ENCODE measurements around the gene SAMD8.
A peak's percentile ranks its signal among the peaks of the same experiment; 100 is the strongest.

SAMD8 gene

GRCh38 chr10:75071756-75072155, 39.7 kb upstream of the SAMD8 start:
- Histone ChIP-seq H3K27me3 (replicated peaks; ENCODE audit: control insufficient read depth, insufficient read depth, low read length) (peaks cover 5% of the 10 kb centered on the region), H3K9ac (ENCODE audit: low read length) (no peak overlapping the region), H3K9me3 (ENCODE audit: control insufficient read depth, low read length) (no peaks in the 10 kb centered on the region), H3K4me3 (ENCODE audit: low read length) (no peak overlapping the region), H3K36me3 (ENCODE audit: control insufficient read depth, insufficient read depth, low read length, severe bottlenecking) (no peaks in the 10 kb centered on the region), H3K4me1 (ENCODE audit: control insufficient read depth, insufficient read depth, low read length) (no peaks in the 10 kb centered on the region)
- DNase-seq (ENCODE audit: low read depth), result no peak

DNA sequence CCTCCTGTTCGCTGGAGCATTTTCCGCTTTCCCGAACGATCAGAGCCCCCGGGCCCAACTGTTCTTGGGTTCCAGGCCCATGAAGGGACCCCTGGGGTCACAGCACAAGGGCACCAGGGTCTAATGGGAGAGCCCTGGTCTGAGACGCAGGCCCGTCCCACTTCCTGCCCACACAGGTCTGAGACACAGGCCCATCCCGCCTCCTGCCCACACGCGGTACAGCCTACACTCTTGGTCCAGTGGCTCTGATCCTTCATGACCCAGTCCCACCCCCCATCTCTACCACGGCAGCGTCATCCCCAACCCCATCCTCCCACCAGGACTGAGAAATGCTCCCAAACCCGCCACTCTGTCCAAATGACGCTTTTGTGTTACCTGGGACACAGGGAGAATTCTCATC, 38.7 kb upstream of the SAMD8 start:
- Histone ChIP-seq H3K36me3 (ENCODE audit: control insufficient read depth, insufficient read depth, low read length, severe bottlenecking) (no peaks in the 10 kb centered on the region), H3K9me3 (ENCODE audit: control insufficient read depth, low read length) (no peaks in the 10 kb centered on the region), H3K4me3 (ENCODE audit: low read length) (no peak overlapping the region), H3K4me1 (ENCODE audit: control insufficient read depth, insufficient read depth, low read length) (no peaks in the 10 kb centered on the region), H3K9ac (ENCODE audit: low read length) (no peak overlapping the region), H3K27me3 (replicated peaks; ENCODE audit: control insufficient read depth, insufficient read depth, low read length) (peaks cover 5% of the 10 kb centered on the region)
- DNase-seq (ENCODE audit: low read depth), result no peak

GRCh38 chr10:75073442-75073841, 38.0 kb upstream of the SAMD8 start:
- no peak for DNase-seq (ENCODE audit: low read depth)
- Histone ChIP-seq H3K9me3 (ENCODE audit: control insufficient read depth, low read length) (no peaks in the 10 kb centered on the region), H3K36me3 (ENCODE audit: control insufficient read depth, insufficient read depth, low read length, severe bottlenecking) (no peaks in the 10 kb centered on the region), H3K27me3 (replicated peaks; ENCODE audit: control insufficient read depth, insufficient read depth, low read length) (peaks cover 5% of the 10 kb centered on the region), H3K4me3 (ENCODE audit: low read length) (no peak overlapping the region), H3K4me1 (ENCODE audit: control insufficient read depth, insufficient read depth, low read length) (no peaks in the 10 kb centered on the region), H3K9ac (ENCODE audit: low read length) (no peak overlapping the region)

DNA sequence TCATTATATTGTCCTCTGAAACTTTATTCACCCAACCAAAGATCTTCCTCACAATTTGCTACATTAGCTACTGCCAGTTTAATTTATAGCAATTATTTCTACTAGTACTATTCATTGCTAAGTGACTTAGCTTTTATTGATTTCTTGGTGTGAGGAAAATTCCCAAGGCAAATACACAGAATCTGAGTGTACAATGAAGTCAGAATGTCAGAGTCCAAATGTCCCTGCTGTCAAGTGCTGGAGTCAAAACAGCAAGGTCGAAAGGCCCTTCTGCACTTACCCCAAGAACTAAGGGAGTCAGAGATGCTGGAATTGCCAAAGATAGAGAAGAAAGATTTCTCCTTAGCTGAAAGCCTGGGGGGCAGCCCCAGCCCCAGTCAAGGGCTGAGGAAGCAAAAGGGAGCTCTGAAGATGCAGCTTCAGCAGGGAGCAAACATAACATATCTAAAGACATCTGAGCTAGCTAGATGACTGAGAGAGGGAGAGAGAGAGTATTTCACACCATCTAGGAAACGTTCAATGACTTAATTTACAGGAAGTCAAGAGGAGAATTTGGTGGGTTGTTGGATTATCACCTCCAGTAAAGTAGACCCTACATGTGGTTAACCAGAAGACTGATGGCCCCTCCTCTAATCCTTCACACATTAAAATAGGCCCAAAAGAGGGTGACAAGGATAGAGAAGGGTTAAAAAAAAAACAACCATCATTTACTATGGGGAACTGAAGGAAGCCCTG, 36.6 kb upstream of the SAMD8 start:
- Histone ChIP-seq H3K36me3 (ENCODE audit: control insufficient read depth, insufficient read depth, low read length, severe bottlenecking) (no peaks in the 10 kb centered on the region), H3K4me1 (ENCODE audit: control insufficient read depth, insufficient read depth, low read length) (no peaks in the 10 kb centered on the region), H3K4me3 (ENCODE audit: low read length) (no peak overlapping the region), H3K9me3 (ENCODE audit: control insufficient read depth, low read length) (no peaks in the 10 kb centered on the region), H3K27me3 (replicated peaks; ENCODE audit: control insufficient read depth, insufficient read depth, low read length) (peaks cover 5% of the 10 kb centered on the region), H3K9ac (ENCODE audit: low read length) (no peak overlapping the region)
- no peak for DNase-seq (ENCODE audit: low read depth)

DNA sequence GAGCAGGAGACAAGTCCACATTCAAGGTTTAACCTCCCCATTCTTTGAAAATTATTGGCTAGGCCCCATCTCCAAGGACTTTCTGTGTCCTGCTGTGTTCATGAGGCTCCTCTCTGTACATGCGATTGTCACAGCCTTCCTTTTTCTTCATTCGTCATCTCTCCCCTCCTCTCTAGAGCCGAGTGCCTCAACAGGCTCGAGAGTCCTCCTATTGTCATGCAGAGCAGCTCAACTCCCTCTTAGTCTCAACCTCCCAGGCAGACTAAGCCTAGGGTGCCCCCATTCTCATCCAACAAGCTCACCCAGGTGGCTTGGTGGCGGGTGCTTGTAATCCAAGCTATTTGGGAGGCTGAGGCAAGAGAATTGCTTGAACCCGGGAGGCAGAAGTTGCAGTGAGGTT, 35.1 kb upstream of the SAMD8 start:
- Histone ChIP-seq H3K4me3 (ENCODE audit: low read length) (no peak overlapping the region), H3K9me3 (ENCODE audit: control insufficient read depth, low read length) (peaks cover 4% of the 10 kb centered on the region), H3K9ac (ENCODE audit: low read length) (no peak overlapping the region), H3K36me3 (ENCODE audit: control insufficient read depth, insufficient read depth, low read length, severe bottlenecking) (no peaks in the 10 kb centered on the region), H3K4me1 (ENCODE audit: control insufficient read depth, insufficient read depth, low read length) (no peaks in the 10 kb centered on the region), H3K27me3 (replicated peaks; ENCODE audit: control insufficient read depth, insufficient read depth, low read length) (peaks cover under 1% of the 10 kb centered on the region)
- no peak for DNase-seq (ENCODE audit: low read depth)

- H3K9ac ChIP-seq (ENCODE audit: low read length), result no peak overlapping the region
- no peak for DNase-seq (ENCODE audit: low read depth)
- no peaks in the 10 kb centered on the region for H3K36me3 ChIP-seq (ENCODE audit: control insufficient read depth, insufficient read depth, low read length, severe bottlenecking)
- H3K9me3 ChIP-seq (ENCODE audit: control insufficient read depth, low read length), result peaks cover 11% of the 10 kb centered on the region
- no peaks in the 10 kb centered on the region for H3K4me1 ChIP-seq (ENCODE audit: control insufficient read depth, insufficient read depth, low read length)
- H3K4me3 ChIP-seq (ENCODE audit: low read length), result no peak overlapping the region
- peaks cover 5% of the 10 kb centered on the region for H3K27me3 ChIP-seq (replicated peaks; ENCODE audit: control insufficient read depth, insufficient read depth, low read length)
These were observed 31.9 kb upstream of the SAMD8 start for GRCh38 chr10:75079436-75080083.

DNA sequence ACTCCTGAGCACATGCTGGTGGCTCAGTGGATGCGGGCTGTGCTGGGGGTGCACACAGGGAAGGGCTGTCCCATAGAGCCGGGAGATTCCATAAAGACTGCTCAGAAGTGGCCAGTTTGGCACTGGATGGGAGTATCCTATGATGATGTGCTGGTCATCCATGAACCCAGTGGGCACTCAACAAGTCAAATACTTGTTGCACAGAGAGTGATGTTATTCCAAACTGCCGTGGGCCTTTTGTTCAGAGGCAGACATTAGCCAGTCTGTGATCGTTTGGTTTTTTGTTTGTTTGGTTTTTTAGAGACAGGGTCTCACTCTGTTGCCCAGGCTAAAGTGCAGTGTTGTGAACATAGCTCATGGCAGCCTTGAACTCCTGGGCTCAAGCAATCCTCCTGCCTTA, 30.9 kb upstream of the SAMD8 start:
- Histone ChIP-seq H3K4me1 (ENCODE audit: control insufficient read depth, insufficient read depth, low read length) (no peaks in the 10 kb centered on the region), H3K27me3 (replicated peaks; ENCODE audit: control insufficient read depth, insufficient read depth, low read length) (peaks cover 13% of the 10 kb centered on the region), H3K36me3 (ENCODE audit: control insufficient read depth, insufficient read depth, low read length, severe bottlenecking) (no peaks in the 10 kb centered on the region), H3K9me3 (ENCODE audit: control insufficient read depth, low read length) (peaks cover 11% of the 10 kb centered on the region), H3K9ac (ENCODE audit: low read length) (no peak overlapping the region), H3K4me3 (ENCODE audit: low read length) (no peak overlapping the region)
- DNase-seq (ENCODE audit: low read depth), result no peak

- Histone ChIP-seq H3K9ac (ENCODE audit: low read length) (no peak overlapping the region), H3K4me3 (ENCODE audit: low read length) (no peak overlapping the region), H3K27me3 (replicated peaks; ENCODE audit: control insufficient read depth, insufficient read depth, low read length) (peaks cover 14% of the 10 kb centered on the region), H3K4me1 (ENCODE audit: control insufficient read depth, insufficient read depth, low read length) (no peaks in the 10 kb centered on the region), H3K9me3 (ENCODE audit: control insufficient read depth, low read length) (peaks cover 11% of the 10 kb centered on the region), H3K36me3 (ENCODE audit: control insufficient read depth, insufficient read depth, low read length, severe bottlenecking) (no peaks in the 10 kb centered on the region)
- no peak for DNase-seq (ENCODE audit: low read depth)
These were observed 30.1 kb upstream of the SAMD8 start for GRCh38 chr10:75081379-75081778.

DNA sequence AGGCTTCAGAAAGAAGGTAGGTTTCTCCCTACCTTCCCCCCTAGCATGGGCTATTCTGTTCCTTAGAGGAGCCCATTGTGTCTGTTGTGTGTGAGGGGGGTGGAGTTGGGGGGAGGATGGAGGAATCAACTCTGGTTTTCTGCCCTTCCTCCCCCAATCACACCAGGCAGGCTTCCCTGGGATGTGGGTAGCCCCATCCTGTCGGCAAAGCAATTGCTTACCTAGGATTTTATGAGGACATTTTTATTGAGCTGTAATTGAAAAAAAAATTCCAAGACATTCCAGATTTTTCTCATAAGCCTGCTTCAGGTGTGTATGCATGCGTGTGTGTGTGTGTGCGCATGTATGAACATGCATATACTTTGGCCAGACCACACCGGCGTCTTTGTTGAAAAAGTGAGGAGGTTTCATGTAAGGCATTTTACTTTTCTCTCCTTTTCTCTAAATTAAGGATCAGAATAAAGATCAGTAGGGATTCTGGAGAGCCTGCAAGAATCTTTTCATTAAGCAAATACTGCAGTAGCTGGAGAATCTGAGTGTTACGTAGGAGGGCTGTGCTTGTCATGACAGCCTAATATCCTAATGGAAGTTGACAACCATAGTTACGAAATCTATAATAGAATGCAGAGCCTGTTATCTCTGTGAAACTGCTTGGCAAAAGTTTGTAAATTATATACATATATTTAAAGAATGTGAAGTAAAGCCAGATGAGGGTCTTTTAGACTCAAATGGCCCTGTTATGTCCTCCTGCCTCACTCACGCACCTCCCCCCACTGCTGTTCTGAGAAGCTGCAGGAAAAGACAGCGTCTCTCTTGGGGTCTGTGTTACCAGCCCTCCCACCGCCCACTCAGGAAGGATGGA, 27.3 kb upstream of the SAMD8 start:
- no peak overlapping the region for H3K4me3 ChIP-seq (ENCODE audit: low read length)
- DNase-seq (ENCODE audit: low read depth), result peak; percentile 87
- no peak overlapping the region for H3K9ac ChIP-seq (ENCODE audit: low read length)
- H3K9me3 ChIP-seq (ENCODE audit: control insufficient read depth, low read length), result peaks cover 11% of the 10 kb centered on the region
- no peaks in the 10 kb centered on the region for H3K36me3 ChIP-seq (ENCODE audit: control insufficient read depth, insufficient read depth, low read length, severe bottlenecking)
- peaks cover 27% of the 10 kb centered on the region for H3K27me3 ChIP-seq (replicated peaks; ENCODE audit: control insufficient read depth, insufficient read depth, low read length)
- no peaks in the 10 kb centered on the region for H3K4me1 ChIP-seq (ENCODE audit: control insufficient read depth, insufficient read depth, low read length)

GRCh38 chr10:75084834-75085384, 26.5 kb upstream of the SAMD8 start:
- Histone ChIP-seq H3K4me3 (ENCODE audit: low read length) (no peak overlapping the region), H3K36me3 (ENCODE audit: control insufficient read depth, insufficient read depth, low read length, severe bottlenecking) (no peaks in the 10 kb centered on the region), H3K4me1 (ENCODE audit: control insufficient read depth, insufficient read depth, low read length) (no peaks in the 10 kb centered on the region), H3K9me3 (ENCODE audit: control insufficient read depth, low read length) (peaks cover 11% of the 10 kb centered on the region), H3K27me3 (replicated peaks; ENCODE audit: control insufficient read depth, insufficient read depth, low read length) (peaks cover 27% of the 10 kb centered on the region), H3K9ac (ENCODE audit: low read length) (no peak overlapping the region)
- no peak for DNase-seq (ENCODE audit: low read depth)

Measured in adipocyte (in vitro differentiated cells).